Measurements from ENCODE around the gene KLF5.

DNA sequence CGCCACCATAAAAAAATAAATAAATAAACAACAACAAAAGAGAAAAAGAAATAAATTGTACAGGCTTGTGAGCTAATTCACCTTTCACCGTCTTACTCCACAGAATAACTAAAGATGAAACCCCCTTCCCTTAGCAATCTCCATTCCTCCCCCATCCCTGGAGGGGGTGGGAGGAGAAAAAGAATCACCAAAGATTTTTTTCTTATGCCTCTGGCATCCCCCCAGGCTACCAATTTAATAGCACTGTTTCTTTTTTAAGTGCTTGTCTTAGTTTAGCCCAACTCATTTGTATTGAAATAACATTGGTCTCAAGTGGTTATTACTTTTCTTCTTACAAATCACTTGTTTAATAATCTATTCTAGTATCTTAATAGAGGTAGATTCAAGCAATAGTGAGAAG is 23.9 kb upstream of the KLF5 start:
- TF ChIP-seq, protein P1, sequence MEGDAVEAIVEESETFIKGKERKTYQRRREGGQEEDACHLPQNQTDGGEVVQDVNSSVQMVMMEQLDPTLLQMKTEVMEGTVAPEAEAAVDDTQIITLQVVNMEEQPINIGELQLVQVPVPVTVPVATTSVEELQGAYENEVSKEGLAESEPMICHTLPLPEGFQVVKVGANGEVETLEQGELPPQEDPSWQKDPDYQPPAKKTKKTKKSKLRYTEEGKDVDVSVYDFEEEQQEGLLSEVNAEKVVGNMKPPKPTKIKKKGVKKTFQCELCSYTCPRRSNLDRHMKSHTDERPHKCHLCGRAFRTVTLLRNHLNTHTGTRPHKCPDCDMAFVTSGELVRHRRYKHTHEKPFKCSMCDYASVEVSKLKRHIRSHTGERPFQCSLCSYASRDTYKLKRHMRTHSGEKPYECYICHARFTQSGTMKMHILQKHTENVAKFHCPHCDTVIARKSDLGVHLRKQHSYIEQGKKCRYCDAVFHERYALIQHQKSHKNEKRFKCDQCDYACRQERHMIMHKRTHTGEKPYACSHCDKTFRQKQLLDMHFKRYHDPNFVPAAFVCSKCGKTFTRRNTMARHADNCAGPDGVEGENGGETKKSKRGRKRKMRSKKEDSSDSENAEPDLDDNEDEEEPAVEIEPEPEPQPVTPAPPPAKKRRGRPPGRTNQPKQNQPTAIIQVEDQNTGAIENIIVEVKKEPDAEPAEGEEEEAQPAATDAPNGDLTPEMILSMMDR (IDR thresholded peaks at IDR 0.05) = no peak
- TF ChIP-seq EZH2 (IDR thresholded peaks at IDR 0.05) = no peak
- TF ChIP-seq EZH2phosphoT487 (IDR thresholded peaks at IDR 0.05) = no peak
